ENCODE measurements around the gene HAPLN3.

GRCh38 chr15:88858934-88859333, 36.4 kb downstream of the HAPLN3 start:
- TF ChIP-seq CTCF (IDR thresholded peaks at IDR 0.05) (no peak), POLR2AphosphoS5 (IDR thresholded peaks at IDR 0.05; ENCODE audit: insufficient read depth in 1 of 2, low read depth in 1 of 2) (no peak)

Data from vagina (tissue), 2 donors.